H9 (cell line): ENCODE data around the gene KCNIP4. TPM values are rescaled to one million over a fixed set of nuclear protein-coding genes. Genes with fewer than 3 reads are reported as not detected.

Experiments used
- DNase-seq: peaks from one replicate; pipeline ENCODE4 v3.0.0-alpha.2; 2017
- H2AFZ ChIP-seq: one replicate; pipeline ENCODE4 v1.6.1; 2013; ENCODE audit warnings: mild to moderate bottlenecking, low read length, control low read depth, moderate library complexity
- H2AK5ac ChIP-seq: 2 replicates; pipeline ENCODE4 v1.6.1; 2013; ENCODE audit warnings: low read length, control low read depth, mixed read lengths; ENCODE audit not compliant: insufficient read length
- H2BK120ac ChIP-seq: one replicate; pipeline ENCODE4 v1.6.1; 2013; ENCODE audit warnings: low read depth, mild to moderate bottlenecking, low read length, control low read depth, inconsistent platforms; ENCODE audit not compliant: poor library complexity, severe bottlenecking
- H2BK12ac ChIP-seq: 2 replicates; pipeline ENCODE4 v1.6.1; 2013; ENCODE audit warnings: low read length, control low read depth, mixed read lengths, low read depth; ENCODE audit not compliant: insufficient read length
- H2BK15ac ChIP-seq: 2 replicates; pipeline ENCODE4 v1.6.1; 2013; ENCODE audit warnings: low read depth, low read length, control low read depth
- H2BK20ac ChIP-seq: one replicate; pipeline ENCODE4 v1.6.1; 2013; ENCODE audit warnings: low read depth, mild to moderate bottlenecking, low read length, control low read depth, inconsistent platforms; ENCODE audit not compliant: poor library complexity, severe bottlenecking
- H2BK5ac ChIP-seq: 2 replicates; pipeline ENCODE4 v1.6.1; 2013; ENCODE audit warnings: low read length, control low read depth, mixed read lengths; ENCODE audit not compliant: insufficient read length
- H3K14ac ChIP-seq: 2 replicates; pipeline ENCODE4 v1.6.1; 2013; ENCODE audit warnings: low read length, control low read depth; ENCODE audit not compliant: insufficient read depth
- H3K18ac ChIP-seq: 2 replicates; pipeline ENCODE4 v1.6.1; 2013; ENCODE audit warnings: low read depth, mild to moderate bottlenecking, mixed read lengths, low read length, control low read depth; ENCODE audit not compliant: insufficient read length
- H3K23ac ChIP-seq: 2 replicates; pipeline ENCODE4 v1.6.1; 2013; ENCODE audit warnings: low read length, control low read depth, mixed read lengths, low read depth; ENCODE audit not compliant: insufficient read length
- H3K23me2 ChIP-seq: 2 replicates; pipeline ENCODE4 v1.6.1; 2013; ENCODE audit warnings: low read depth, mild to moderate bottlenecking, mixed read lengths, low read length, control low read depth; ENCODE audit not compliant: insufficient read length, poor library complexity, severe bottlenecking
- H3K27ac ChIP-seq: 2 replicates; pipeline ENCODE4 v1.5.1; 2013; ENCODE audit warnings: low read length, control low read depth, mixed read lengths, low read depth; ENCODE audit not compliant: insufficient read length
- H3K27me3 ChIP-seq: 2 replicates; pipeline ENCODE4 v1.6.1; 2013; ENCODE audit warnings: low read length, control low read depth, inconsistent platforms; ENCODE audit not compliant: insufficient read depth
- H3K4ac ChIP-seq: 2 replicates; pipeline ENCODE4 v1.6.1; 2013; ENCODE audit warnings: low read depth, mild to moderate bottlenecking, control low read depth, inconsistent platforms, low read length, moderate library complexity
- H3K4me1 ChIP-seq: 2 replicates; pipeline ENCODE4 v1.6.1; 2013; ENCODE audit warnings: low read length, control low read depth, inconsistent platforms; ENCODE audit not compliant: insufficient read depth
- H3K4me2 ChIP-seq: 2 replicates; pipeline ENCODE4 v1.6.1; 2013; ENCODE audit warnings: low read length, control low read depth, mixed read lengths; ENCODE audit not compliant: insufficient read length, insufficient read depth
- H3K56ac ChIP-seq: 2 replicates; pipeline ENCODE4 v1.6.1; 2013; ENCODE audit warnings: low read depth, mild to moderate bottlenecking, mixed read lengths, low read length, control low read depth; ENCODE audit not compliant: insufficient read length
- H3K79me1 ChIP-seq: 2 replicates; pipeline ENCODE4 v1.6.1; 2013; ENCODE audit warnings: low read depth, mild to moderate bottlenecking, moderate library complexity, low read length, control low read depth, inconsistent platforms; ENCODE audit not compliant: insufficient read depth, poor library complexity, severe bottlenecking
- H3K79me2 ChIP-seq: 2 replicates; pipeline ENCODE4 v1.6.1; 2013; ENCODE audit warnings: low read length, control low read depth, inconsistent platforms; ENCODE audit not compliant: insufficient read depth
- H3K9ac ChIP-seq: 2 replicates; pipeline ENCODE4 v1.6.1; 2013; ENCODE audit warnings: low read length, control low read depth, mixed read lengths; ENCODE audit not compliant: insufficient read length; ENCODE audit errors: extremely low read depth
- H3K9me3 ChIP-seq: one replicate; pipeline ENCODE4 v1.6.1; 2013; ENCODE audit warnings: low read depth, low read length, inconsistent platforms; ENCODE audit not compliant: control insufficient read depth
- H3T11ph ChIP-seq: one replicate; pipeline ENCODE4 v1.6.1; 2013; ENCODE audit warnings: mild to moderate bottlenecking, low read length, control low read depth, inconsistent platforms
- H4K20me1 ChIP-seq: one replicate; pipeline ENCODE4 v1.6.1; 2013; ENCODE audit not compliant: control insufficient read depth, insufficient read length, insufficient read depth
- H4K5ac ChIP-seq: 2 replicates; pipeline ENCODE4 v1.6.1; 2013; ENCODE audit warnings: low read depth, mild to moderate bottlenecking, mixed read lengths, low read length, control low read depth; ENCODE audit not compliant: insufficient read length
- H4K8ac ChIP-seq: replicated peaks from 2 replicates; pipeline ENCODE4 v1.6.1; 2013; ENCODE audit warnings: low read length, control low read depth, mixed read lengths, low read depth; ENCODE audit not compliant: insufficient read length
- H4K91ac ChIP-seq: 2 replicates; pipeline ENCODE4 v1.6.1; 2013; ENCODE audit warnings: low read depth, mild to moderate bottlenecking, moderate library complexity, mixed read lengths, low read length, control low read depth; ENCODE audit not compliant: insufficient read length
- H3K27ac Mint-ChIP-seq, 3 experiments: 2 replicates in 2 of 3; 3 replicates in 1 of 3; pipeline ENCODE4 v1.8.0; 2020 to 2021; ENCODE audit warnings: mixed read lengths in 3 of 3, mild to moderate bottlenecking in 1 of 3, moderate library complexity in 1 of 3
- H3K27me3 Mint-ChIP-seq: 2 replicates; pipeline ENCODE4 v1.8.0; 2021; ENCODE audit warnings: low read depth, mild to moderate bottlenecking, moderate library complexity, mixed read lengths
- H3K36me3 Mint-ChIP-seq, 3 experiments: 2 replicates in 2 of 3; 3 replicates in 1 of 3; pipeline ENCODE4 v1.8.0; 2020 to 2021; ENCODE audit warnings: low read depth in 3 of 3, mixed read lengths in 3 of 3; ENCODE audit not compliant: insufficient read depth in 1 of 3
- H3K4me1 Mint-ChIP-seq, 2 experiments: 2 replicates each; pipeline ENCODE4 v1.8.0; 2020; ENCODE audit warnings: mixed read lengths in 2 of 2
- H3K4me3 Mint-ChIP-seq, 2 experiments: 2 replicates in 1 of 2; 3 replicates in 1 of 2; pipeline ENCODE4 v1.8.0; 2020 to 2021; ENCODE audit warnings: mild to moderate bottlenecking in 2 of 2, mixed read lengths in 2 of 2, moderate library complexity in 1 of 2
- H3K9me3 Mint-ChIP-seq, 2 experiments: 2 replicates in 1 of 2; 3 replicates in 1 of 2; pipeline ENCODE4 v1.8.0; 2020; ENCODE audit warnings: mild to moderate bottlenecking in 2 of 2, mixed read lengths in 2 of 2, moderate library complexity in 1 of 2
- WGBS: extraction: QIAGEN DNeasy Blood & Tissue Kit; methylation state at CpG from one replicate; pipeline ENCODE4 v1.1.7; 2013; ENCODE audit warnings: missing lambda C conversion rate, low lambda C conversion rate, mixed read lengths; ENCODE audit not compliant: insufficient read length; ENCODE audit errors: extremely low coverage; 5-methylcytosine and 5-hydroxymethylcytosine counted together
- total RNA-seq: library from RNA; stranded (reverse); gene quantifications from 2 replicates; pipeline ENCODE4 v1.2.1, GENCODE V29; 2021
- TF ChIP-seq, protein P1 (sequence below): fragments of 200-600 bp; sonication (generic); conservative IDR thresholded peaks from 3 replicates; pipeline ENCODE4 v1.8.0; 2021; ENCODE audit warnings: antibody characterized with exemption, mild to moderate bottlenecking

KCNIP4 gene
- total RNA-seq, 1 experiment from 2014 or later, result not detected

DNA sequence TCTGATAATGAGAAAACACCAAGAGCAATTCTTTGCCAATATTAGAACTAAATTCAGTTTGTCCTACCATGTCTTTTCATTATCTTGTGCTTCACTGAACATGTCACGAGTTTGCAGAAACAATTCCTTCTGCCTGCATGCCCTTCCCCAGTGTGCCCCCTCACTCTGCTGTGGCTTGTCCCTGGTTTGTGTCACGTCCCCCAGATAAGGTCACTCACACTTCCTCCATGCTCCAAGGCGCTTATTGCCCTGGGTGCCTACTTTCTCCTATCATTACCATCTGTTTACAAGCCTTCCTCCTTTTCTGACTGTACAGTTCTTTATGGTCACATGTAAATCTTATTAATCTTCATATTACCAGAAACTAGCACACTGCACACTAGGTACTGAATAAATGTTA, 394.1 kb downstream of the KCNIP4 start:
- Histone ChIP-seq H4K5ac (no peak overlapping the region), H3T11ph (no peak overlapping the region), H3K18ac (no peak overlapping the region), H3K23me2 (no peaks in the 10 kb centered on the region), H4K20me1 (no peaks in the 10 kb centered on the region), H2BK15ac (no peak overlapping the region; the same call in 1 of the 2 replicates), H3K4me1 (no peaks in the 10 kb centered on the region), H3K4me2 (no peak overlapping the region), H3K9me3 (no peaks in the 10 kb centered on the region), H4K8ac (no peak overlapping the region), H3K79me1 (no peaks in the 10 kb centered on the region), H2BK20ac (no peak overlapping the region), H3K27ac (no peak overlapping the region), H4K91ac (no peak overlapping the region), H2BK120ac (no peak overlapping the region), H3K27me3 (no peaks in the 10 kb centered on the region), H2BK12ac (no peak overlapping the region), H2BK5ac (no peak overlapping the region), H3K79me2 (no peaks in the 10 kb centered on the region), H3K9ac (no peak overlapping the region), H2AK5ac (no peak overlapping the region), H3K56ac (no peak overlapping the region), H3K14ac (no peak overlapping the region), H3K23ac (no peak overlapping the region), H3K4ac (no peak overlapping the region), H2AFZ (no peak overlapping the region)
- TF ChIP-seq, protein P1, sequence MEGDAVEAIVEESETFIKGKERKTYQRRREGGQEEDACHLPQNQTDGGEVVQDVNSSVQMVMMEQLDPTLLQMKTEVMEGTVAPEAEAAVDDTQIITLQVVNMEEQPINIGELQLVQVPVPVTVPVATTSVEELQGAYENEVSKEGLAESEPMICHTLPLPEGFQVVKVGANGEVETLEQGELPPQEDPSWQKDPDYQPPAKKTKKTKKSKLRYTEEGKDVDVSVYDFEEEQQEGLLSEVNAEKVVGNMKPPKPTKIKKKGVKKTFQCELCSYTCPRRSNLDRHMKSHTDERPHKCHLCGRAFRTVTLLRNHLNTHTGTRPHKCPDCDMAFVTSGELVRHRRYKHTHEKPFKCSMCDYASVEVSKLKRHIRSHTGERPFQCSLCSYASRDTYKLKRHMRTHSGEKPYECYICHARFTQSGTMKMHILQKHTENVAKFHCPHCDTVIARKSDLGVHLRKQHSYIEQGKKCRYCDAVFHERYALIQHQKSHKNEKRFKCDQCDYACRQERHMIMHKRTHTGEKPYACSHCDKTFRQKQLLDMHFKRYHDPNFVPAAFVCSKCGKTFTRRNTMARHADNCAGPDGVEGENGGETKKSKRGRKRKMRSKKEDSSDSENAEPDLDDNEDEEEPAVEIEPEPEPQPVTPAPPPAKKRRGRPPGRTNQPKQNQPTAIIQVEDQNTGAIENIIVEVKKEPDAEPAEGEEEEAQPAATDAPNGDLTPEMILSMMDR, result no peak
- no peak for DNase-seq
- H3K27ac Mint-ChIP-seq, result no peak overlapping the region
- H3K36me3 Mint-ChIP-seq, result no peaks in the 10 kb centered on the region
- peaks cover 17 to 21% of the 10 kb centered on the region in 2 experiments for H3K4me1 Mint-ChIP-seq
- H3K27me3 Mint-ChIP-seq, result no peaks in the 10 kb centered on the region; the same call in 1 of the 2 replicates
- no CpG with 5 or more reads among the region's 3 CpGs for WGBS
- H3K4me3 Mint-ChIP-seq, result no peak overlapping the region
- no peaks in the 10 kb centered on the region for H3K9me3 Mint-ChIP-seq
